T-helper 22 cell (primary cell): ENCODE data around the gene EGFR.
A peak's percentile ranks its signal among the peaks of the same experiment; 100 is the strongest.

Experiments used
- DNase-seq: peaks from one replicate; pipeline ENCODE4 v3.0.0-alpha.2; 2020; ENCODE audit warnings: low read depth

EGFR gene

GRCh38 chr7:55063061-55063460 lies 44.2 kb downstream of the EGFR start:
- no peak for DNase-seq

GRCh38 chr7:55063633-55064032 lies 44.8 kb downstream of the EGFR start:
- no peak for DNase-seq

- DNase-seq: no peak
Measured at GRCh38 chr7:55065079-55065478, 46.3 kb downstream of the EGFR start.

- no peak for DNase-seq
Measured at GRCh38 chr7:55065511-55066229, 46.9 kb downstream of the EGFR start.

GRCh38 chr7:55066524-55066923 lies 47.7 kb downstream of the EGFR start:
- DNase-seq: no peak

- no peak for DNase-seq
Measured at GRCh38 chr7:55066938-55067337, 48.1 kb downstream of the EGFR start.

- no peak for DNase-seq
Measured at GRCh38 chr7:55067748-55068147, 48.9 kb downstream of the EGFR start.

- DNase-seq: no peak
Measured at GRCh38 chr7:55069271-55069792, 50.5 kb downstream of the EGFR start.

- DNase-seq: no peak
Measured at GRCh38 chr7:55070271-55070743, 51.5 kb downstream of the EGFR start.

- DNase-seq: no peak
Measured at GRCh38 chr7:55070854-55071253, 52.0 kb downstream of the EGFR start.

GRCh38 chr7:55071411-55072175 lies 52.8 kb downstream of the EGFR start:
- DNase-seq: no peak

- no peak for DNase-seq
Measured at GRCh38 chr7:55072251-55072650, 53.4 kb downstream of the EGFR start.

GRCh38 chr7:55073051-55073511 lies 54.3 kb downstream of the EGFR start:
- no peak for DNase-seq

- peak; percentile 10 for DNase-seq
Measured at GRCh38 chr7:55073976-55074528, 55.2 kb downstream of the EGFR start.

- no peak for DNase-seq
Measured at GRCh38 chr7:55075464-55076021, 56.7 kb downstream of the EGFR start.

- DNase-seq: no peak
Measured at GRCh38 chr7:55077561-55078410, 59.0 kb downstream of the EGFR start.

GRCh38 chr7:55078465-55079372 lies 59.9 kb downstream of the EGFR start:
- DNase-seq: no peak

- DNase-seq: no peak
Measured at GRCh38 chr7:55080000-55080623, 61.3 kb downstream of the EGFR start.

- no peak for DNase-seq
Measured at GRCh38 chr7:55081068-55081467, 62.3 kb downstream of the EGFR start.
